Measurements from ENCODE around the gene PPP4R2. TPM values are rescaled to one million over a fixed set of nuclear protein-coding genes. Genes with fewer than 3 reads are reported as not detected.

Gene PPP4R2
- total RNA-seq, 1 donor from 2014 or later, result 143 TPM

- DNase-seq (ENCODE audit: low spot score), result no peak
- Histone ChIP-seq H3K4me3 (no peak overlapping the region), H3K27ac (no peak overlapping the region), H3K4me2 (no peak overlapping the region), H3K27me3 (no peaks in the 10 kb centered on the region), H4K20me1 (ENCODE audit: low read depth) (peaks cover 98% of the 10 kb centered on the region), H3F3A (ENCODE audit: low read depth) (no peaks in the 10 kb centered on the region), H3K36me3 (peaks cover 3% of the 10 kb centered on the region), H2AFZ (replicated peaks) (no peak overlapping the region), H3K9ac (no peak overlapping the region), H3K9me3 (ENCODE audit: low read depth) (no peaks in the 10 kb centered on the region), H3K4me1 (peaks cover 5% of the 10 kb centered on the region), H3K79me2 (ENCODE audit: low read depth) (no peaks in the 10 kb centered on the region)
- Mint-ChIP-seq H3K4me1 (no peaks in the 10 kb centered on the region), H3K4me3 (no peak overlapping the region), H3K27me3 (ENCODE audit: insufficient read depth, low read depth) (peaks cover 2% of the 10 kb centered on the region), H3K36me3 (peaks cover 65% of the 10 kb centered on the region), H3K9me3 (peaks cover 62% of the 10 kb centered on the region), H3K27ac (no peak overlapping the region)
- TF ChIP-seq EZH2phosphoT487 (IDR thresholded peaks at IDR 0.05), result no peak
- TF ChIP-seq EZH2 (IDR thresholded peaks at IDR 0.05), result no peak
- TF ChIP-seq CTCF (IDR thresholded peaks at IDR 0.05), result no peak
These were observed 32.7 kb downstream of the PPP4R2 start for GRCh38 chr3:73029321-73029796.

- Histone ChIP-seq H3K36me3 (peaks cover 3% of the 10 kb centered on the region), H3K4me1 (no peaks in the 10 kb centered on the region), H2AFZ (replicated peaks) (no peak overlapping the region), H4K20me1 (ENCODE audit: low read depth) (peaks cover 98% of the 10 kb centered on the region), H3K27ac (no peak overlapping the region), H3K9me3 (ENCODE audit: low read depth) (no peaks in the 10 kb centered on the region), H3K9ac (no peak overlapping the region), H3F3A (ENCODE audit: low read depth) (peaks cover 5% of the 10 kb centered on the region), H3K27me3 (no peaks in the 10 kb centered on the region), H3K4me2 (no peak overlapping the region), H3K79me2 (ENCODE audit: low read depth) (no peaks in the 10 kb centered on the region), H3K4me3 (no peak overlapping the region)
- DNase-seq (ENCODE audit: low spot score), result no peak
- Mint-ChIP-seq H3K27me3 (ENCODE audit: insufficient read depth, low read depth) (peaks cover 2% of the 10 kb centered on the region), H3K36me3 (peaks cover 66% of the 10 kb centered on the region), H3K4me1 (peaks cover 2% of the 10 kb centered on the region), H3K27ac (no peak overlapping the region), H3K4me3 (no peak overlapping the region), H3K9me3 (peaks cover 63% of the 10 kb centered on the region)
- TF ChIP-seq EZH2 (IDR thresholded peaks at IDR 0.05) (no peak), CTCF (IDR thresholded peaks at IDR 0.05) (no peak), EZH2phosphoT487 (IDR thresholded peaks at IDR 0.05) (no peak)
These were observed 33.5 kb downstream of the PPP4R2 start for GRCh38 chr3:73030073-73030597.

- Mint-ChIP-seq H3K9me3 (peaks cover 53% of the 10 kb centered on the region), H3K4me3 (no peak overlapping the region), H3K27ac (no peak overlapping the region), H3K4me1 (peaks cover 9% of the 10 kb centered on the region), H3K27me3 (ENCODE audit: insufficient read depth, low read depth) (peaks cover 2% of the 10 kb centered on the region), H3K36me3 (peaks cover 60% of the 10 kb centered on the region)
- H3K36me3 ChIP-seq, result peaks cover 3% of the 10 kb centered on the region
- no peak overlapping the region for H3K4me3 ChIP-seq
- H3K4me1 ChIP-seq, result peaks cover 3% of the 10 kb centered on the region
- TF ChIP-seq EZH2 (IDR thresholded peaks at IDR 0.05) (no peak), CTCF (IDR thresholded peaks at IDR 0.05) (no peak), EZH2phosphoT487 (IDR thresholded peaks at IDR 0.05) (no peak)
- no peak overlapping the region for H3K9ac ChIP-seq
- no peak overlapping the region for H3K27ac ChIP-seq
- H3K9me3 ChIP-seq (ENCODE audit: low read depth), result no peaks in the 10 kb centered on the region
- no peak for DNase-seq (ENCODE audit: low spot score)
- H4K20me1 ChIP-seq (ENCODE audit: low read depth), result peaks cover 98% of the 10 kb centered on the region
- H3F3A ChIP-seq (ENCODE audit: low read depth), result peaks cover 8% of the 10 kb centered on the region
- no peaks in the 10 kb centered on the region for H3K79me2 ChIP-seq (ENCODE audit: low read depth)
- H3K4me2 ChIP-seq, result no peak overlapping the region
- no peak overlapping the region for H2AFZ ChIP-seq (replicated peaks)
- no peaks in the 10 kb centered on the region for H3K27me3 ChIP-seq
These were observed 35.0 kb downstream of the PPP4R2 start for GRCh38 chr3:73031573-73032103.
